ENCODE results near the gene DESI1.

- TF ChIP-seq CTCF (IDR thresholded peaks at IDR 0.05) (no peak), POLR2A (IDR thresholded peaks at IDR 0.05) (no peak)
Measured at GRCh38 chr22:41564563-41564962, 56.3 kb downstream of the DESI1 start.
